SU-DHL-6 (cell line): ENCODE results near the gene TNS3.

Experiments used
- H2AFZ ChIP-seq: fragments of 200-600 bp; sonication (generic); 2 replicates; pipeline ENCODE4 v1.6.1; 2014; ENCODE audit warnings: low read depth, mild to moderate bottlenecking, moderate library complexity, mixed read lengths, antibody characterized with exemption, low read length; ENCODE audit not compliant: severe bottlenecking
- H3F3A ChIP-seq: fragments of 200-600 bp; shearing (Covaris generic); 2 replicates; pipeline ENCODE4 v1.6.0; 2016; ENCODE audit warnings: antibody characterized with exemption, mild to moderate bottlenecking; ENCODE audit not compliant: insufficient read depth
- H3K27ac ChIP-seq: fragments of 200-600 bp; sonication (generic); 2 replicates; pipeline ENCODE4 v1.5.1; 2016; ENCODE audit warnings: low read depth, mild to moderate bottlenecking, low read length, moderate library complexity, mixed read lengths
- H3K27me3 ChIP-seq: fragments of 200-600 bp; sonication (generic), shearing (Covaris generic); 2 replicates; pipeline ENCODE4 v1.6.0; 2014; ENCODE audit warnings: mild to moderate bottlenecking, low read length
- H3K36me3 ChIP-seq: fragments of 200-600 bp; sonication (generic); 2 replicates; pipeline ENCODE4 v1.6.1; 2014; ENCODE audit warnings: mild to moderate bottlenecking, low read length, mixed read lengths
- H3K4me2 ChIP-seq: fragments of 300-600, 200-600 bp; shearing (Covaris generic), sonication (generic); 2 replicates; pipeline ENCODE4 v1.6.0; 2014; ENCODE audit warnings: low read length, low read depth, mild to moderate bottlenecking; ENCODE audit not compliant: poor library complexity, severe bottlenecking
- H3K4me3 ChIP-seq: fragments of 200-600 bp; sonication (generic); 2 replicates; pipeline ENCODE4 v1.5.1; 2014; ENCODE audit warnings: antibody characterized with exemption, low read length, mild to moderate bottlenecking, mixed read lengths; ENCODE audit not compliant: insufficient read depth, poor library complexity, severe bottlenecking
- H3K79me2 ChIP-seq: fragments of 200-600 bp; sonication (generic); 2 replicates; pipeline ENCODE4 v1.6.1; 2014; ENCODE audit warnings: mild to moderate bottlenecking, low read length, moderate library complexity; ENCODE audit not compliant: insufficient read depth
- H3K9ac ChIP-seq: fragments of 200-600 bp; sonication (generic); 2 replicates; pipeline ENCODE4 v1.7.0; 2014; ENCODE audit warnings: mild to moderate bottlenecking, low read length
- H3K9me2 ChIP-seq: fragments of 200-600 bp; sonication (generic); replicated peaks from 2 replicates; pipeline ENCODE4 v1.6.1; 2014; ENCODE audit warnings: low read length; ENCODE audit not compliant: insufficient read depth
- H3K9me3 ChIP-seq: fragments of 200-600 bp; sonication (generic); 2 replicates; pipeline ENCODE4 v1.6.1; 2014; ENCODE audit warnings: low read length, mixed read lengths; ENCODE audit not compliant: insufficient read depth
- H4K20me1 ChIP-seq: fragments of 200-600 bp; sonication (generic); 2 replicates; pipeline ENCODE4 v1.6.1; 2014; ENCODE audit warnings: low read depth, mild to moderate bottlenecking, antibody characterized with exemption, low read length, moderate library complexity, mixed read lengths
- EZH2phosphoT487 ChIP-seq: fragments of 200-600 bp; sonication (generic), shearing (Covaris generic); conservative IDR thresholded peaks from 2 replicates; pipeline ENCODE4 v1.6.1; 2018; ENCODE audit warnings: mild to moderate bottlenecking, antibody characterized with exemption, low read length, moderate library complexity, mixed read lengths
- TF ChIP-seq, protein P1 (sequence below): fragments of 200-600 bp; sonication (generic); IDR thresholded peaks from one replicate; pipeline ENCODE4 v1.5.1; 2017; ENCODE audit warnings: antibody characterized with exemption, mild to moderate bottlenecking, low read length, moderate library complexity; ENCODE audit not compliant: insufficient read depth, poor library complexity, severe bottlenecking

The TNS3 gene

DNA sequence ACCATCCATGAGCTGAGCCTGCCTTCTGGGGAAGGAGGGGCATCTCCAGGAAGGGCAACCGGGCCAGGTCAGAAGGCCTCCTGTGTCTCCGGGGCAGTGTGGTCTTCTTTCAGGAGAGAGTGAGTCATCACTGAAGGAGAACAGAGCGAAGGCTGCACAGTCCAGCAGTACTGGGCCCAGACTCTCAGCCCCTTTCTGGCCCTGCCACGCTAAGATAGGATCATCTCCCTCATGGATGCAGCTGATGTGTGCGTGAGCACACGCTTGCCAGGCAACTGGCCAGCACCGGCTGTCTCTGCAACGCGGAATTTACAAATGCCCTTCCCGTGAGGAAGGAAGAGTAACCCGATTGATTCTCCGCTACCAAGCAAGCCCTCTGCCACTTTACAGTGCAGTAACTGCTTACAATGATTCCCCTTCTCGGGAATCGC lies 328.2 kb downstream of the TNS3 start:
- no peaks in the 10 kb centered on the region for H4K20me1 ChIP-seq
- H3K4me2 ChIP-seq, result no peak overlapping the region
- no peak overlapping the region for H3K4me3 ChIP-seq
- no peak overlapping the region for H3K9ac ChIP-seq
- no peaks in the 10 kb centered on the region for H3K9me2 ChIP-seq
- H3K36me3 ChIP-seq, result 0 out of 2 replicates have a peak, but pooled peaks cover 3% of the 10 kb centered on the region
- TF ChIP-seq EZH2phosphoT487, result no peak
- TF ChIP-seq, protein P1, sequence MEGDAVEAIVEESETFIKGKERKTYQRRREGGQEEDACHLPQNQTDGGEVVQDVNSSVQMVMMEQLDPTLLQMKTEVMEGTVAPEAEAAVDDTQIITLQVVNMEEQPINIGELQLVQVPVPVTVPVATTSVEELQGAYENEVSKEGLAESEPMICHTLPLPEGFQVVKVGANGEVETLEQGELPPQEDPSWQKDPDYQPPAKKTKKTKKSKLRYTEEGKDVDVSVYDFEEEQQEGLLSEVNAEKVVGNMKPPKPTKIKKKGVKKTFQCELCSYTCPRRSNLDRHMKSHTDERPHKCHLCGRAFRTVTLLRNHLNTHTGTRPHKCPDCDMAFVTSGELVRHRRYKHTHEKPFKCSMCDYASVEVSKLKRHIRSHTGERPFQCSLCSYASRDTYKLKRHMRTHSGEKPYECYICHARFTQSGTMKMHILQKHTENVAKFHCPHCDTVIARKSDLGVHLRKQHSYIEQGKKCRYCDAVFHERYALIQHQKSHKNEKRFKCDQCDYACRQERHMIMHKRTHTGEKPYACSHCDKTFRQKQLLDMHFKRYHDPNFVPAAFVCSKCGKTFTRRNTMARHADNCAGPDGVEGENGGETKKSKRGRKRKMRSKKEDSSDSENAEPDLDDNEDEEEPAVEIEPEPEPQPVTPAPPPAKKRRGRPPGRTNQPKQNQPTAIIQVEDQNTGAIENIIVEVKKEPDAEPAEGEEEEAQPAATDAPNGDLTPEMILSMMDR, result no peak
- H3K27ac ChIP-seq, result no peak overlapping the region
- H3F3A ChIP-seq, result no peaks in the 10 kb centered on the region
- no peaks in the 10 kb centered on the region for H3K79me2 ChIP-seq
- H2AFZ ChIP-seq, result peak overlapping the region; percentile 54
- no peaks in the 10 kb centered on the region for H3K9me3 ChIP-seq
- H3K27me3 ChIP-seq, result no peaks in the 10 kb centered on the region

DNA sequence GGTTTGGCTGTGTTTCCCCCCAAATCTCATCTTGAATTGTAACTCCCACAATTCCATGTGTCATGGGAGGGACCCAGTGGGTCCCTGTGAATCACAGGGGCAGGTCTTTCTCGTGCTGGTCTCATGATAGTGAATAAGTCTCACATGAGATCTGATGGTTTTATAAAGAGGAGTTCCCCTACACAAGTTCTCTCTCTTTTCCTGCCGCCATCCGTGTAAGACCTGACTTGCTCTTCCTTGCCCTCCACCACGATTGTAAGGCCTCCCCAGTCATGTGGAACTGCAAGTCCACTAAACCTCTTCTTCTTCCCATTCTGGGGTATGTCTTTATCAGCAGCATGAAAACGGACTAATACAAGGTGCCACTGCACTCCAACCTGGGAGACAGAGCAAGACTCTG lies 329.2 kb downstream of the TNS3 start:
- Histone ChIP-seq H3K27ac (no peak overlapping the region), H3K9me3 (no peaks in the 10 kb centered on the region), H3K36me3 (0 out of 2 replicates have a peak, but pooled peaks cover 3% of the 10 kb centered on the region), H3K27me3 (no peaks in the 10 kb centered on the region), H3F3A (no peaks in the 10 kb centered on the region), H4K20me1 (no peaks in the 10 kb centered on the region), H3K79me2 (no peaks in the 10 kb centered on the region), H3K4me2 (no peak overlapping the region), H3K9me2 (no peaks in the 10 kb centered on the region), H3K9ac (no peak overlapping the region), H3K4me3 (no peak overlapping the region), H2AFZ (no peak overlapping the region)
- TF ChIP-seq, protein P1, result no peak
- TF ChIP-seq EZH2phosphoT487, result no peak

DNA sequence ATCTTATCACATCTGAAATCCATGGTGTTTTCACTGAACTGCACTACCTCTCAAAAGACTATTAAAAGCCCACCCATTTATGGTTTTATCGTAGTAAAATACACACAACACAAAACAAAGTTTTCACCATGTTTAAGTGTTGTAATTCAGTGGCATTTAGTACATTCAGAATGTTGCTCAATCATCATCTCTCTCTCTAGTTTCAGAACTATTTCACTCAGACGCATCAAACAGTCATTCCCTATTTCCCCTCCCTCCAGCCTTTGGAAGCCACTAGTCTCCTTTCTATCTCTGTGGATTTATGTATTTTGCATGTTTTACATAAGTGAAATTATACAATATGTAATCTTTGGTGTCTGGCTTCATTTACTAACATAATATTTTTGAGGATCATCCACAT lies 332.6 kb downstream of the TNS3 start:
- Histone ChIP-seq H3K79me2 (no peaks in the 10 kb centered on the region), H3K9ac (no peak overlapping the region)

More for the DNA sequence above, 332.6 kb downstream of the TNS3 start:
- H3K9me3 ChIP-seq, result no peaks in the 10 kb centered on the region
- H3K4me3 ChIP-seq, result no peak overlapping the region
- H3K27ac ChIP-seq, result no peak overlapping the region
- H3K4me2 ChIP-seq, result no peak overlapping the region
- no peaks in the 10 kb centered on the region for H3K9me2 ChIP-seq
- no peaks in the 10 kb centered on the region for H3F3A ChIP-seq
- H3K36me3 ChIP-seq, result 0 out of 2 replicates have a peak, but pooled peaks cover 3% of the 10 kb centered on the region
- no peaks in the 10 kb centered on the region for H4K20me1 ChIP-seq
- no peak for TF ChIP-seq EZH2phosphoT487
- TF ChIP-seq, protein P1, result no peak
- H3K27me3 ChIP-seq, result no peaks in the 10 kb centered on the region
- no peak overlapping the region for H2AFZ ChIP-seq
